SK-N-DZ (cell line): ENCODE results near the gene CD151. TPM values are rescaled to one million over a fixed set of nuclear protein-coding genes. Genes with fewer than 3 reads are reported as not detected.

Experiments
- DNase-seq: peaks from one replicate; pipeline ENCODE4 v3.0.0-alpha.2; 2015; ENCODE audit warnings: low spot score
- polyA plus RNA-seq, 2 experiments: library from polyadenylated mRNA; depleted of rRNA; stranded (reverse); fragments of >200 nt; gene quantifications; 2 replicates each; pipeline ENCODE4 v1.2.3, GENCODE V29; 2014

Gene CD151
- polyA plus RNA-seq (2014; cell fraction: cytosol; rRNA removed) = 190 and 218 TPM in 2 replicates
- 299 and 307 TPM in 2 replicates for polyA plus RNA-seq (2014; cell fraction: nucleus; rRNA removed)

GRCh38 chr11:832529-833113 lies at the start of gene CD151:
TSS of gene CD151 (plus strand) at chr11:832952. CDS start at chr11:836070, 3,118 bp downstream.
- DNase-seq = peak; percentile 78

DNA sequence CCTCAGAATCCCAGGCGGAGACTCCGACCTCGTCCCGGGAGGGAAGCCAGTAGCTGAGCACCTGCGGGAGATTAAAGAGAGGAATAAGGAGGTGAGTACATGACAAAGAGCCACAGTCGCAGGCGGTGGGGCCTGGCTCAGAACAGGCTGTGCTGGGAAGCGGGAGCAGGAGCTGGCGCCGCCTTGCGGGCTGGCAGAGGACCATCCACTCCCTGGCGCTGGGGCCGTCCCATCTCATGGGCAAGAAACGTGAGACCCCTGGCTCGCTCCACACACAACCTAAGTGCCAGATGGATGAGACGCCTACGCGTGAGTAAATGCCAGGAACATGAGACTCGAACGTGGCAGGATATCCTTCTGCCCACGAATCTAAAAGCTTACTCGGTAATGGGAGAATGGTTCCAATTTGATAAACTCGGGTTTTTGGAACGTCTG lies 49.2 kb upstream of the CD151 start:
- peak; percentile 91 for DNase-seq

DNA sequence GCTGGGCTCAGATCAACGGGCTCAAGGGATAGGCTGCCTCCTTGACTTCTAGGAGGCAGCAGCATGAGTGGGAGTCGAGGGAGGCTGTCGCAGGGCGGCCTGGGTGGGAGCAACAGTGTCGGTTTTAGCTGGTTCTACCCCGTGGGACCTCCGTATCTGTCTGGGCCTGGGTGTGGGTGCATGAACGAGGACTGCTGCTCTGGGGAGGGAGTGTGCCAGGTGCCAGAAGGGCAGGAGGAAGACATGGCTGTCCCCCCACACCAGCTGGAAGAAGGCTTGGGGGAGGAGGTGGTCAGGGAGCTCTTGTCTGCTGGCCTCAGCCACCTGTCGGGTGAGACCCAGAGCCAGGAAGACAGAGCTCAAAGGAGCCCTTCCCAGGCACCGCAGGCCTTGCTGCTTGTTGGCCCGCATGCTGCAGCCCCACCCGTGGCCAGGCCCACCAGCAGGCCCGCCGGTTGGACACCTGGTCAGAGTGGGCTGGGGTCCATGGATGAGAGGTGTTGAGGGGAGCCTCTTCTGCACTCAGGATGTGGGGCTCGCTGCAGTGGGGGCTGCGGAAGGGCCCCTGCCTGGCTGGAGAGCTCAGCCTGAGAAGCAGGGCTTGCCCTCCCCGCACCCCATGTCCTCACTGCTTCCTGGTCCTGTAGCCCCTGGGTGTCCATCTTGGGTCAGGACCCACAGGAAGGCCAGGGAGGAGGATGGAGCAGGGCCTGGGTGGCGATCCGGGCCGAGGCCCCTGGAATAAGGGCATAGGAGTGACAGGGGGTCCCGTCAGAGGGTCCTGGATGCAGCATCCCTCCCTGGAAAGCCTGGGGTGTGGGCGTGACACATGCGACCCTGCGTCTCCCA lies 46.3 kb upstream of the CD151 start:
- no peak for DNase-seq

- DNase-seq = no peak
These were observed 45.6 kb upstream of the CD151 start for GRCh38 chr11:787084-787675.

GRCh38 chr11:788009-788640 lies 44.6 kb upstream of the CD151 start:
- DNase-seq = no peak

GRCh38 chr11:788953-789940 lies 43.5 kb upstream of the CD151 start:
- no peak for DNase-seq

GRCh38 chr11:789943-790342 lies 42.8 kb upstream of the CD151 start, which contains the start of gene CEND1:
TSS of gene CEND1 (minus strand) at chr11:790090. CDS start at chr11:788576, 1,514 bp downstream.
- peak; percentile 72 for DNase-seq

DNA sequence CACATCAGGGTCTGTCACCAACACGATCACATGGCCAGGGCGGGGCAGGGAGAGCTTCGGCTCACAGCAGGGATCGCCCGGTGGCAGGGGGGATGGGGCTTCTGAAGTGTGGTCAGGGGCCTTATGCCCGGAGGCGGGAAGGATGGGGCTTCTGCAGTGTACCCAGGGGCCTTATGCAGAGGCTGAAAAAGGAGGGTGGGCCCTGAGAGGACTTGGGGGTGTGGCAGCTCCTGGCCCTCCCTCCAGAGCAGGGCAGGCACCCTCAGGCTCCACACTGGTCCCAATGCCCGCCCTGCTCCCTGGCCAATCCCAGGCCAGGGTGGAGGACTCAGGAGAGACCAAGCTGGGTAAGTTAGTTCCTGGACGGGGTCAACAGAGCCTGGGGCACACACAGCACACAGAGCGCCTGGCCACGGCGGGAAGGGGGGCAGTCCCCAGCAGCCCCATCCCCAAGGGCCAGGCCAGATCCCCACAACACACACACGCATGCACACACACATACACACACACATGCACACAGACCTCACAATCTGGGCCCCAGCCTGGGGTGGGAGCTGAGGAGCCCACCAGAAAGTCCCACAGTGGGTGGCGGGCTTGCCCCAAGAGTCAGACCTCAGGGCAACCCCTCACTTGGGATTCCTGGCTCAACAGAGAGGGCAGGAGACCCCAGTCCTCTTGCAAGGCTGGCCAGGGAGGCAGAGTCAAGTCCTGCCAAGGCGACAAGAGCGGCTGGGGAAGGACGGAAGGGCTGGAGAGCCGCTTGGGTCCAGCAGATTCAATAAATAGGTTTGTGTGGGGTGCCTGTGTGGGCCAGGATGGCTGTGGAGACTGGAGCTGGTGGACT lies 41.8 kb upstream of the CD151 start:
- DNase-seq = peak; percentile 73

GRCh38 chr11:791658-792534 lies 40.9 kb upstream of the CD151 start:
- DNase-seq = no peak

DNA sequence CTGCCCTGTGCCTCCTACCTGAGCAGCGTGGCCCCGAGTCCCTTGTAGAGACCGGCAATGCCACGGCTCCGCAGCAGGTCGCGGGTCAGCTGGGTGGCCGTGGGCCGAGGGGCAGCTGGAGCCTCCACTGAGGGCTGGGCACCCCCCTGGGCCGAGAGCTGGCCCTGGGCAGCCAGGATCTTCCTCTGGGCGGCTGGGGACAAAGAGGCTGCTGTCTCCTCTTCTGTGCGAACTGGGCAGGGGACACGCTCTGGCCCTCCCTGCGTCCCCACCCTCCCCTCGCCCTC lies 40.3 kb upstream of the CD151 start:
- no peak for DNase-seq

GRCh38 chr11:792873-793272 lies 39.9 kb upstream of the CD151 start:
- DNase-seq = no peak

DNA sequence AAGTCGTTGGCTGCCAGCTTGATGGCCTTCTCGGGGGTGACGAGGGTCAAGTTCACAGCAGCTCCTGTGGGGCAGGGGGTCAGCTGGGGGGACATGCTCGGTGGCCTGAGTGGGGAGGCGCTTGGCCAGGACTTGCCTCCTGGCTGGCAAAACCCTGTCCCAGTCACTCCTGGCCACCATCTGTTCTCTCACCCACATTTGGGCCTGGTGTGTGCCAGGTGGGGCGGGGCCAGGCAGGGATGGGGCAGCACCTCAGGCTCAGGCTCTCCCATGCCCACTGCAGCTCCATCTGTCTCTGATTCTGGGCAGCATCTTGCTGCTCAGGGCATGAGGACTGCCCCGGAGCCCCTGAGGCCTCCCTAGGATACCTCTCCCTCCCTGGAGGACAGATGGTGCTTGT lies 39.2 kb upstream of the CD151 start:
- DNase-seq = no peak

DNA sequence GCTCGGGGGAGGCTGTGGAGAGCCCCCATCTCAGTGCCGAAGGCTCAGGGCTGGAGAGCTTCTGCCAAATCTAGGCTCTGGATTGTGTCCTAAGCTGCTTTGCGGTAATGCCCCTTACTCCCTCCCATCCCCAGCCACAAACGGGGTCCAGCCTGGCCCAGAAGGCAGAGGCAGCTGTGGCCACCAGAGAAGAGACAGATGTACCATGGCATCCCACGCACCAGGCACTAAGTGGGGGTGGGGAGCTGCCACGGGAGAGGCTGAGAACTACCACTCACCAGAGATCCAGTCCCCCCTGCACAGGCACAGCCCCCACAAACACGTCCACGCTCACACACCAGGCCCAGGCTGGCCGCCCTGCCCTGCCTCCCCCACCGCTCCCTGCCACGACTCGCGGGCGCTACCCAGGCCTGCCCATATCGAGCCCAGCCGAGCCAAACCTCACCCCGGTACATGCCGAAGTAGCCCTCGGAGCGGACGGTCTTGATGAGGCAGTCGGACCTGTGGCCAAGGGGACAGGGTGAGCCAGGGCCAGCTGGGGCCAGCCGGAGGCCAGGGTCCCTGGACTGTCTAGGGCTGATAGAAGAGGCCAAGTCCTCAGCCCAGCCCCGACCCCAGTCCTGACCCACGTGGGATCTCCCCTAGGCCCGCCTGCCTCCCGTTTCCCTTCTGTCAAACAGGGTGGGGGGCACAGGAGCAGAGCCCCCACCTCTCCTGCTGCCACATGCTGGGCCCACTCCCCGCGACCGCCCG lies 38.6 kb upstream of the CD151 start:
- DNase-seq = no peak

DNA sequence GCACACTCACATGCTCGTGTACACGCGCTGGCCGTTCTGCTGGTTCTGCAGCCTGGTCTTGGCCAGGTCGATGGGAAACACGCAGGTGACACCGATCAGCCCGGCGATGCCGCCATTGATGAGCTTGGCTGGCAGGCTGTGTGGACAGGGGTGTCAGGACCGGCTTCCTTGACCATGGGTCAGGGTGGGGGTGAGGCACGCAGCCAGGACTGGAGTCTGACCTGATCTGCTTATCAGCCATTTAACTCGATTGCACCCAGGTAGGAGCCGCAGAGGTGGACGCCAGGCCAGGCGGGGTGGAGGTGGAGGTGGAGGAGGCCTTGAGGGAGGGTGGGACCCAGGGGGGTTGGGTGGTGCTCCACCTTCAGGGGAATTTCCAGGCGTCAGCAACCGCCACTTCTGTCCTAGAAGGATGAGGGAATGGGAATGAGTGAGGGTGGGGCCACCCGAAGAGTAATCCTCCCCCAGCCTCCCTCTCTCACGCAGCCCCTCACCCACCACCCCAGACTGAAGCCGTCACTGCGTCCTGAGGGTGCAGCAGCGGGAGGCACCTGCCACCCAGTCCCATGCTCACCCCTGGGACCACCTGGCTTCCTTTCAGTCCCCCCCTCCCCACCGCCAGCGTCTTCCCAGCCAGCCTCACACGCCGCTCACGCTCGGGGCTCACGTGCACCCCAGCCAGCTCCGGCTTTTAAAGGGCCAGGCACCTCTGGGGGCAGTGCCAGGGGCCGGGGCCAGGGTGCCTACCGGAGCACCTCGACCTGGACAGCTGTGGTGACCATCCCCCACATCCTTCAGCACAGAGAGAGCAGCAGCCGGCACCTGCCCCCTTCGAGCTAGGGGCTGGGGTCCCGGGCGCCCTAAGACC lies 37.8 kb upstream of the CD151 start:
- DNase-seq = no peak

- peak; percentile 70 for DNase-seq
These were observed 36.9 kb upstream of the CD151 start for GRCh38 chr11:795634-796564.
